ENCODE measurements around the gene ACOD1. TPM values are rescaled to one million over a fixed set of nuclear protein-coding genes. Genes with fewer than 3 reads are reported as not detected.
A peak's percentile ranks its signal among the peaks of the same experiment; 100 is the strongest.
"Not testable (repeated sequence)": the region's sequence is repeated elsewhere in the genome, so short reads cannot be mapped to it uniquely, and the experiment has no call there.

The ACOD1 gene
- total and polyA plus RNA-seq, 2 of the 13 experiments (the other 11 are each of a cell fraction or from before 2014, with no cell fraction given): not detected

DNA sequence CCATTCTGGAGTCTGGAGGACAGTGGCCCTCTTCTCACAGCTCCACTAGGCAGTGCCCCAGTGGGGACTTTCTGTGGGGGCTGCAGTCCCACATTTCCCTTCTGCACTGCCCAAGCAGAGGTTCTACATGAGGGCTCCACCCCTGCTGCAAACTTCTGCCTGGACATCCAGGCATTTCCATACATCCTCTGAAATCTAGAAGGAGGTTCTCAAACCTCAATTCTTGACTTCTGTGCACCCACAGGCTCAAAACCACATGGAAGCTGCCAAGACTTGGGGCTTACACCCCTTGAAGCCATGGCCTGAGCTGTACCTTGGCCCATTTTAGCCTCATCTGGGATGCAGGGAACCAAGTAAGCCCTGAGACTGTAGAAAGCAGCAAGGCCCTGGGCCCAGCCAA lies 11.4 kb downstream of the ACOD1 start:
- FAIRE-seq; H3K36me3 ChIP-seq (replicated peaks in 1 of 2; ENCODE audit: control insufficient read depth in 1 of 2, insufficient read depth in 2 of 2, low read length in 2 of 2); H3K4me2 ChIP-seq (ENCODE audit: low read depth, low read length); H3K79me2 ChIP-seq (ENCODE audit: insufficient read depth, low read length); CTCF ChIA-PET (ENCODE audit: low intra/inter-chr PET ratio, low total read pairs); intact Hi-C loops (cut with micrococcal nuclease; ENCODE audit: unreplicated experiment); H3K4me3 ChIP-seq (replicated peaks in 1 of 3; ENCODE audit: insufficient read depth in 1 of 3, low read depth in 2 of 3, low read length in 3 of 3); ATAC-seq; H2AFZ ChIP-seq (ENCODE audit: low read length); DNase-seq (ENCODE audit: low spot score); H3K27me3 ChIP-seq (ENCODE audit: control insufficient read depth in 1 of 2, insufficient read depth in 2 of 2, low read length in 2 of 2); POLR2A ChIA-PET; in situ Hi-C loops (cut with HindIII; ENCODE audit: extremely low pct_ligation_motif_present, low pct_unique_long_range_greater_than_20kb); H3K4me1 ChIP-seq (ENCODE audit: insufficient read depth, low read length); H3K27ac ChIP-seq (ENCODE audit: extremely low read length, insufficient read depth, low read length); H4K20me1 ChIP-seq (ENCODE audit: insufficient read depth, low read length); BruUV-seq (replicated peaks); H3K9ac ChIP-seq (ENCODE audit: insufficient read depth, low read depth, low read length): not testable (repeated sequence)
- peaks cover 25% of the 10 kb centered on the region; the same call in 1 of the 2 replicates for H3K9me3 ChIP-seq (ENCODE audit: low read length)

DNA sequence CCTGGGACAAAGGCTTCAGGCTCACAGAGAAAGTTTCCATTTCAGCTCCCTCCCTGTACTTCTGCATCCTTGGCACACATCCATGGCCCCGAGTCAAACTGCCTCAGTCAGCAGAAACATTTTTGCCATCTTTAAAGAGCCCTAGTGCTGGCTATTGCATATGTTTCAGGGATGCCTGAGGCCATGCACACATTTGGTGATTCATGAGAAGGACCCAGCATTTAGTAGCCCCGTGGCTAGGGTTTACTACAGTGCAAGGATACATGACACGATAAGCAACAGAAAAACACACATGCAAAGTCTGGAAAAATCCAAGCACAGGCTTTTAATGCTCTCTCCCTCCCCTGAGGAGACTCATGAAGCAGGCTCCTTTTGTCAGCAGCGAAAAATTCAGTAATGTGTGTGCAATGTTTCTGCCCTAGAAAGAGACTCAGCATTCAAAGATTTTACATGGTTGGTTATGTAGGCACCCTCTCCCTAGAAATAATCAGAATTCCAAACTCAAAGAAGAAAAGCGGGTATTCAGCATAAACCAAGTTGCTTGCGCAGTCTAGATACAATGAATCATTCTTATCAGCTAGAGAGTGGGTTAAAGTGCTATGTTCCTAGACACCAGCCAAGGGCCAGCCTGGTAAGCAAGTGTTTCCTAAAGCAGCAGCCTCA lies 17.6 kb downstream of the ACOD1 start:
- Histone ChIP-seq H3K27me3 (ENCODE audit: control insufficient read depth in 1 of 2, insufficient read depth in 2 of 2, low read length in 2 of 2) (no peaks in the 10 kb centered on the region), H3K27ac (ENCODE audit: extremely low read length, insufficient read depth, low read length) (no peak overlapping the region), H3K4me2 (ENCODE audit: low read depth, low read length) (no peak overlapping the region), H3K79me2 (ENCODE audit: insufficient read depth, low read length) (no peaks in the 10 kb centered on the region), H3K36me3 (replicated peaks in 1 of 2; ENCODE audit: control insufficient read depth in 1 of 2, insufficient read depth in 2 of 2, low read length in 2 of 2) (no peaks in the 10 kb centered on the region), H3K9me3 (ENCODE audit: low read length) (peaks cover 4% of the 10 kb centered on the region; the same call in 1 of the 2 replicates), H3K9ac (ENCODE audit: insufficient read depth, low read depth, low read length) (no peak overlapping the region), H3K4me3 (replicated peaks in 1 of 3; ENCODE audit: insufficient read depth in 1 of 3, low read depth in 2 of 3, low read length in 3 of 3) (no peak overlapping the region), H2AFZ (ENCODE audit: low read length) (no peak overlapping the region), H3K4me1 (ENCODE audit: insufficient read depth, low read length) (no peaks in the 10 kb centered on the region), H4K20me1 (ENCODE audit: insufficient read depth, low read length) (no peaks in the 10 kb centered on the region)
- WGBS (ENCODE audit: low lambda C conversion rate): 10% methylated on average over 6 of the region's 6 CpGs
- in situ Hi-C loops (cut with HindIII; ENCODE audit: extremely low pct_ligation_motif_present, low pct_unique_long_range_greater_than_20kb): no loop called here
- TF ChIP-seq CC2D1A (CRISPR knock-in tag; IDR thresholded peaks at IDR 0.05) (no peak), MAFK (conservative IDR thresholded peaks at IDR 0.05 in 1 of 2, IDR thresholded peaks at IDR 0.05 in 1 of 2; ENCODE audit: low read length in 2 of 2) (peak; percentile 69 to 83), MAFF (IDR thresholded peaks at IDR 0.05; ENCODE audit: low read depth, low read length) (peak; percentile 69), HOXD1 (CRISPR knock-in tag; IDR thresholded peaks at IDR 0.05) (no peak)
- TF ChIP-seq, protein P1, sequence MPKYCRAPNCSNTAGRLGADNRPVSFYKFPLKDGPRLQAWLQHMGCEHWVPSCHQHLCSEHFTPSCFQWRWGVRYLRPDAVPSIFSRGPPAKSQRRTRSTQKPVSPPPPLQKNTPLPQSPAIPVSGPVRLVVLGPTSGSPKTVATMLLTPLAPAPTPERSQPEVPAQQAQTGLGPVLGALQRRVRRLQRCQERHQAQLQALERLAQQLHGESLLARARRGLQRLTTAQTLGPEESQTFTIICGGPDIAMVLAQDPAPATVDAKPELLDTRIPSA (CRISPR knock-in tag; IDR thresholded peaks at IDR 0.05; ENCODE audit: borderline replicate concordance): no peak
- CTCF ChIA-PET (ENCODE audit: low intra/inter-chr PET ratio, low total read pairs): no interaction called here
- ATAC-seq (peak; percentile 58), FAIRE-seq (no peak), DNase-seq (ENCODE audit: low spot score) (no peak)
- BruUV-seq (replicated peaks): no TSS peak
- POLR2A ChIA-PET: no interaction called here
- intact Hi-C loops (cut with micrococcal nuclease; ENCODE audit: unreplicated experiment): no loop called here
